Activated CD4-positive, alpha-beta T cell treated with anti-CD3 and anti-CD28 coated beads for 36 hours (primary cell): Measurements from ENCODE around the gene RASSF6. TPM values are rescaled to one million over a fixed set of nuclear protein-coding genes. Genes with fewer than 3 reads are reported as not detected.
A peak's percentile ranks its signal among the peaks of the same experiment; 100 is the strongest.

Experiments
- ATAC-seq: fragments of 200-7000 bp; cut with Tn5 transposase; one replicate; pipeline ENCODE4 v1.10.0; 2021; ENCODE audit warnings: mild to moderate bottlenecking, moderate library complexity
- CTCF ChIA-PET: fragments of 350-600 bp; sonication (Branson Sonifier 250); formaldehyde crosslinking; loops from one replicate; lab custom pipeline; 2021; ENCODE audit warnings: antibody characterized with exemption; lab: Charles Lee
- POLR2A ChIA-PET: fragments of 350-600 bp; sonication (Branson Sonifier 250); formaldehyde crosslinking; loops from one replicate; lab custom pipeline; 2021; ENCODE audit warnings: antibody characterized with exemption, inconsistent platforms; lab: Charles Lee
- DNase-seq: peaks from one replicate; pipeline ENCODE4 v3.0.0-alpha.2; 2020
- H3K27ac Mint-ChIP-seq: one replicate; pipeline ENCODE4 v1.8.0; 2021; ENCODE audit warnings: mixed read lengths
- H3K27me3 Mint-ChIP-seq: one replicate; pipeline ENCODE4 v1.8.0; 2021; ENCODE audit warnings: mixed read lengths
- H3K36me3 Mint-ChIP-seq: one replicate; pipeline ENCODE4 v1.8.0; 2021; ENCODE audit warnings: low read depth, mixed read lengths
- H3K4me1 Mint-ChIP-seq: one replicate; pipeline ENCODE4 v1.8.0; 2021; ENCODE audit warnings: mixed read lengths
- H3K4me3 Mint-ChIP-seq: one replicate; pipeline ENCODE4 v1.8.0; 2021; ENCODE audit warnings: mild to moderate bottlenecking, moderate library complexity, mixed read lengths
- H3K9me3 Mint-ChIP-seq: one replicate; pipeline ENCODE4 v1.8.0; 2021; ENCODE audit warnings: low read depth, mixed read lengths
- intact Hi-C, 2 experiments: fragments of 100-400 bp; cut with DNase I in 1 of 2; cut with micrococcal nuclease in 1 of 2; formaldehyde crosslinking; loops; one replicate each; pipeline versions ENCODE4 v1.14.2 to v1.15.1; 2022 to 2024; cut with DNase I, micrococcal nuclease
- total RNA-seq, 2 experiments: library from RNA; stranded (reverse); gene quantifications; one replicate each; pipeline ENCODE4 v1.2.3, GENCODE V29; 2021

Gene RASSF6
- total RNA-seq, 2 experiments from 2014 or later, result 0.04 TPM; not detected in 1

GRCh38 chr4:73593631-73594241, 26.5 kb downstream of the RASSF6 start:
- CTCF ChIA-PET, result interaction anchor here (1.1 to 1.8 kb wide), 5 partner anchors 10 to 60 kb away, joined by 3 to 9 read pairs (median 4); partner anchors contain the start of gene RASSF6
- H3K4me1 Mint-ChIP-seq, result no peaks in the 10 kb centered on the region
- intact Hi-C loops, result loop anchor here (1.0 to 5.0 kb wide), 3 partner anchors 59 to 539 kb away; no protein-coding TSS in a partner anchor

GRCh38 chr4:73589887-73590801, 30.1 kb downstream of the RASSF6 start:
- H3K36me3 Mint-ChIP-seq, result no peaks in the 10 kb centered on the region
- no peak overlapping the region for H3K4me3 Mint-ChIP-seq
- ChIA-PET POLR2A (no interaction called here), CTCF (interaction anchor here (0.9 kb wide), 1 partner anchor 21 kb away, joined by 4 read pairs; no protein-coding TSS in a partner anchor)
- H3K27me3 Mint-ChIP-seq, result no peaks in the 10 kb centered on the region
- no peaks in the 10 kb centered on the region for H3K4me1 Mint-ChIP-seq
- intact Hi-C loops, result loop anchor here (5.0 kb wide), 2 partner anchors 62 to 542 kb away; no protein-coding TSS in a partner anchor
- H3K27ac Mint-ChIP-seq, result no peak overlapping the region
- ATAC-seq (no peak), DNase-seq (no peak)
- no peaks in the 10 kb centered on the region for H3K9me3 Mint-ChIP-seq

More at GRCh38 chr4:73593631-73594241, 26.5 kb downstream of the RASSF6 start:
- Mint-ChIP-seq H3K9me3 (no peaks in the 10 kb centered on the region), H3K36me3 (no peaks in the 10 kb centered on the region), H3K27me3 (no peaks in the 10 kb centered on the region), H3K27ac (no peak overlapping the region), H3K4me3 (no peak overlapping the region)
- POLR2A ChIA-PET, result no interaction called here
- ATAC-seq, result no peak
- peak; percentile 8 for DNase-seq

DNA sequence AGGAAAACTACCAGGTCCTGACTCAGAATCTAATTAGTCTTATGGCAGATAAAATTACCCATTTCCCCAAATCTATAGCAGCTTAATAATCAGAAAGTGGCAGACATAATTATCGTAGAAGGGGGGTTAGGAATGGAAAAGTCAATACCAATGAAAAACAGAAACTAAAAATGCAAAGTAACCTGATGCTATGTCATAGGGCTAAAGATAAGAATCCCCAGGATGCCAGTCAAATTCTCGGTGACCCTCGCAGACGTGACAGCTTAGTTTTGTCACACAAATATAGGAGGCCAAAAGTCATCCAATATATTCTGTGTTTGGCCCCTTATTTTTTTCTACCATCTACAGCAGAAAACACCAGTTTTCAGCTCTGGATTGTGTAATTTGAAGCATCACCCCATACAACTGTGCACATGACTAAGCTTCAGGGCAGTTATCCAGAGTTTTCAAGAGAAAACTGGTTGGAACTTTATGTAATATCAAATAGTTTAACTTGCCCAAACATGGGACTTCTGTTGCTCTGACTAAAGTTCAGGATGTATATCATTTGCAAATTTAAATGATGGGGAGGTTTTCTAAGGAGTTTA, 30.9 kb downstream of the RASSF6 start:
- Mint-ChIP-seq H3K4me3 (no peak overlapping the region), H3K9me3 (no peaks in the 10 kb centered on the region), H3K4me1 (no peaks in the 10 kb centered on the region), H3K27ac (no peak overlapping the region), H3K27me3 (no peaks in the 10 kb centered on the region), H3K36me3 (no peaks in the 10 kb centered on the region)
- ATAC-seq (no peak), DNase-seq (no peak)
- ChIA-PET POLR2A (no interaction called here), CTCF (interaction anchor here (0.5 to 0.9 kb wide), 2 partner anchors 20 to 409 kb away, joined by 3 to 4 read pairs; no protein-coding TSS in a partner anchor)
- intact Hi-C loops, result no loop called here

DNA sequence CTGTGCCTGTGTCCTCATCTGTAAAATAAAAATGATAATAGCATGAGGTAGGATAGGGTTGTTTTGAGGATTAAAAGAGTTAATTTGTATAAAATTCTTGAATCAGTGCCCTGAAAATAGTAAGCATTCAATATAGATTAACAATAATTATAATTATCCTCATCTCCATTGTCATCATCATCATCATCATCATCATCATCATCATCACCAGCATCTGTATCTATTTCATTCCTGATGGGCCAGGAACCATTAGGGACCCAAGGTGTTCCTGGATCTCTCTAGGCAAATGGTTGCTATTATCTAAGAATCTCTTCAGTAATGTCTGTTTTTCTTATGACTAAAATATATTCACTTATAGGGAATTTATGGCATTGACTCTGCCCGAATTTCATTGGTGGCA, 31.6 kb downstream of the RASSF6 start:
- intact Hi-C loops, result no loop called here
- no peak for ATAC-seq
- DNase-seq, result no peak
- Mint-ChIP-seq H3K36me3 (no peaks in the 10 kb centered on the region), H3K4me1 (no peaks in the 10 kb centered on the region), H3K4me3 (no peak overlapping the region), H3K27ac (no peak overlapping the region), H3K27me3 (no peaks in the 10 kb centered on the region), H3K9me3 (no peaks in the 10 kb centered on the region)
- ChIA-PET POLR2A (no interaction called here), CTCF (no interaction called here)

DNA sequence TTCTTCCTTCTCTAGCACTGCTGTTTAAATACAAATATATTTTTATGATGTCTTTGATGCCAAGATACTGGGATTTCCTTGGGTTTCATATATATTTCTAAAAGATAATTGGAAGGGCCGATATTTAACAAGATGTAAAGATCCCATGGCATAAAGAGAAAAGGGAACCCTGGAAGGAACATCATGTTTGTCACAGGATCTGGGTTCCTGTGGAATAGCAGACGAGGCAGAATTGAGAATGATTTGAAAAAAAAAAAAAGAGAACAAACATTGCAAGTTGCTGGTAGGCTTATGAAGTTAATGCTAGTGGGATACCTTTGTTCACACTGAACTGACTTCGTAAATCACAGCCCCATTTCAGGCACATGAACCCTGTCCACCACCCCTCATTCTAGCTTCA, 33.6 kb downstream of the RASSF6 start:
- DNase-seq (no peak), ATAC-seq (no peak)
- Mint-ChIP-seq H3K9me3 (no peaks in the 10 kb centered on the region), H3K27ac (no peak overlapping the region), H3K4me1 (no peaks in the 10 kb centered on the region), H3K27me3 (no peaks in the 10 kb centered on the region), H3K36me3 (no peaks in the 10 kb centered on the region), H3K4me3 (no peak overlapping the region)
- POLR2A ChIA-PET, result no interaction called here
- intact Hi-C loops, result no loop called here
- CTCF ChIA-PET, result interaction anchor here (1.4 kb wide), 1 partner anchor 38 kb away, joined by 3 read pairs; no protein-coding TSS in a partner anchor

DNA sequence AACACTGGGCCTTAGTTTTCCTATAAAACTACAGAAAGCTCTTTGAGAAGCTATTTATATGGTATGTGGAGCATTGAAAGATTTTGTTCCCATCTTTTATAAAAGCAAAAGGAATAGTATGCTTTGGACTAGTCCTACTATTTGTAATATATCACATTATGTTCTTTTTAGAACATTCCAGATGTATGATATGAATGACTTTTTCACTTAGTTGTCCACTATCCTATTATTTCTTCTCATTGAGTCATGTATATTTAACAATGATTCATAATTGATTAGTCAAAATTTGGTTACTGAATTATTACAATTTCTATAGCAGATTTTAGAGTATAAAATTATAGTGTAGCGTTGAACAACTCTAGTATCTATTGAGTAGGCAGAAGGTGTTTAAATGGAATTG, 34.2 kb downstream of the RASSF6 start:
- DNase-seq (no peak), ATAC-seq (no peak)
- intact Hi-C loops, result no loop called here
- POLR2A ChIA-PET, result no interaction called here
- Mint-ChIP-seq H3K4me3 (no peak overlapping the region), H3K9me3 (no peaks in the 10 kb centered on the region), H3K27ac (no peak overlapping the region), H3K4me1 (no peaks in the 10 kb centered on the region), H3K27me3 (no peaks in the 10 kb centered on the region), H3K36me3 (no peaks in the 10 kb centered on the region)
- CTCF ChIA-PET, result no interaction called here

DNA sequence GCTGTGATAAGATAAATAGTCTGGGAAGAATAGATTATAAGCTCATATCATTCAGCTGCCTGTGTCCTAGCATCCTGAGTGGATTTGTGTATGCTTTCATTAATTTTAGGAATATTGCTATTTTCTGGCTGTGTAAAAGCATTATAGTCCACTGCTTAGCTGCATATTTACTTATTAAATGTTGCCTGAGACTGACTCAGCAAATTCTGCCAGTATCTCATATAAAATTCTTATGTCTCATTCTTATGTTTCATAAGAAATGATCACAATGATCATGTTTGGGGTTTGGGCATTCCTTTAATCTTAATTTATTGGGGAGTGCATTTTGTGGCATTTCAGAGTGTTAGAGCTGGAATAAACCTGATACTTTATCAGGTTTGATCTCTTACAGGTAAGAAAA, 34.9 kb downstream of the RASSF6 start:
- H3K27me3 Mint-ChIP-seq, result no peaks in the 10 kb centered on the region
- DNase-seq, result no peak

GRCh38 chr4:73583666-73584065, 36.6 kb downstream of the RASSF6 start:
- DNase-seq (no peak), ATAC-seq (no peak)
- CTCF ChIA-PET, result interaction anchor here (1.5 kb wide), 1 partner anchor 10 kb away, joined by 5 read pairs; no protein-coding TSS in a partner anchor

More for the DNA sequence above, 34.9 kb downstream of the RASSF6 start:
- H3K4me3 Mint-ChIP-seq, result no peak overlapping the region
- CTCF ChIA-PET, result no interaction called here
- no peaks in the 10 kb centered on the region for H3K4me1 Mint-ChIP-seq
- no peak overlapping the region for H3K27ac Mint-ChIP-seq
- POLR2A ChIA-PET, result no interaction called here
- H3K9me3 Mint-ChIP-seq, result no peaks in the 10 kb centered on the region
- no peak for ATAC-seq
- H3K36me3 Mint-ChIP-seq, result no peaks in the 10 kb centered on the region
- intact Hi-C loops, result no loop called here

GRCh38 chr4:73577371-73577770, 42.9 kb downstream of the RASSF6 start:
- DNase-seq (no peak), ATAC-seq (no peak)
- Mint-ChIP-seq H3K9me3 (no peaks in the 10 kb centered on the region), H3K36me3 (no peaks in the 10 kb centered on the region), H3K27me3 (no peaks in the 10 kb centered on the region), H3K4me1 (peaks cover 3% of the 10 kb centered on the region), H3K4me3 (no peak overlapping the region), H3K27ac (no peak overlapping the region)
- CTCF ChIA-PET, result interaction anchor here (1.3 kb wide), 1 partner anchor 131 kb away, joined by 3 read pairs; no protein-coding TSS in a partner anchor
- intact Hi-C loops, result no loop called here
- POLR2A ChIA-PET, result no interaction called here

More at GRCh38 chr4:73583666-73584065, 36.6 kb downstream of the RASSF6 start:
- intact Hi-C loops, result no loop called here
- H3K27me3 Mint-ChIP-seq, result no peaks in the 10 kb centered on the region
- no peaks in the 10 kb centered on the region for H3K9me3 Mint-ChIP-seq
- H3K4me3 Mint-ChIP-seq, result no peak overlapping the region
- H3K27ac Mint-ChIP-seq, result no peak overlapping the region
- H3K4me1 Mint-ChIP-seq, result no peaks in the 10 kb centered on the region
- H3K36me3 Mint-ChIP-seq, result no peaks in the 10 kb centered on the region
- POLR2A ChIA-PET, result no interaction called here

- ATAC-seq (no peak), DNase-seq (no peak)
- Mint-ChIP-seq H3K36me3 (no peaks in the 10 kb centered on the region), H3K9me3 (no peaks in the 10 kb centered on the region), H3K4me1 (peaks cover 3% of the 10 kb centered on the region), H3K27ac (no peak overlapping the region), H3K27me3 (no peaks in the 10 kb centered on the region), H3K4me3 (no peak overlapping the region)
- ChIA-PET CTCF (interaction anchor here (0.8 to 1.3 kb wide), 4 partner anchors 11 to 266 kb away, joined by 3 to 4 read pairs (median 3); no protein-coding TSS in a partner anchor), POLR2A (no interaction called here)
- intact Hi-C loops, result no loop called here
Observed at GRCh38 chr4:73576381-73576780, 43.9 kb downstream of the RASSF6 start.

- Mint-ChIP-seq H3K4me1 (peaks cover 3% of the 10 kb centered on the region), H3K27me3 (peaks cover 1% of the 10 kb centered on the region), H3K36me3 (no peaks in the 10 kb centered on the region), H3K4me3 (no peak overlapping the region), H3K9me3 (no peaks in the 10 kb centered on the region), H3K27ac (no peak overlapping the region)
- DNase-seq, result no peak
- intact Hi-C loops, result no loop called here
- ChIA-PET CTCF (interaction anchor here (0.8 to 1.3 kb wide), 4 partner anchors 12 to 265 kb away, joined by 3 to 4 read pairs (median 3); no protein-coding TSS in a partner anchor), POLR2A (no interaction called here)
- ATAC-seq, result no peak
Observed at GRCh38 chr4:73575660-73576059, 44.6 kb downstream of the RASSF6 start.
